ENCODE data around the gene AOPEP.

The AOPEP gene

DNA sequence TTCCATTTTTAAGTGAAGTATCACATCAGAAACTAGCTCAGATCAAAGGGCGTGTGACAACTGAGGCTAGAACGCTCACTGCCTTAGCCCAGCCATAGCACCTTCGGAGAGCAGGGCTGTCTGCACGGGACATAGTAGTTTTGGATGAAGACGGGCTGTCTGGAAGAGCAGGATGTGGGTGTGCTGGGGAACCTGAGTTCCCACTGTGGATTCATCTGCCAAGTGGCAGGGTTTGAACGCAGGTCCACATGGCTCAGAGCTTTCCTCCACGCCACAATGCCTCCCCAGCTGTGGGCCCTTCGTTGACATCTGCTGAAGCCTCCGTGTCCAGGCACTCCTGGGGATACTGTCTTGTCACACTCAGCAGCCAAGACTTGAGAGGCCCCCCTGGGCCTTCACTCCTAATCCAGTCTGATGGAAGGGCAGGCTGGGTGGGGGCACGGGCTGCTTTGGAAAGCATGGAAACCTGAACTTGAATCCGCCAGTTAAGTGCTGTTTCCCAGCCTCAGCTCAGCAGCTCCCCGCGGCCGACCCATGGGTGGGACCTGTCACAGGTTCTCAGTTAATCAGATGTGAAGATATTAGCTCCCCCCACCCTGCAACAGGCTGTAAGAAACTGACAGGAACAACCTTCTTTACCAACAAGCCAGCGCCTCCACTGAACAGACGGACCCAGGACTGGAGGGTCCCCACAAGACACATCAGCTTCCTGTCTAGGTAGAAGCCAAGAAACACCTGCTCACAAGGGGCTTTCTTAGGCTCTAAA lies 362.9 kb downstream of the AOPEP start:
- in situ Hi-C loops (cut with HindIII; ENCODE audit: low sequenced_read_pairs), result loop anchor here (5.0 kb wide), 1 partner anchor 58 kb away; no protein-coding TSS in a partner anchor

DNA sequence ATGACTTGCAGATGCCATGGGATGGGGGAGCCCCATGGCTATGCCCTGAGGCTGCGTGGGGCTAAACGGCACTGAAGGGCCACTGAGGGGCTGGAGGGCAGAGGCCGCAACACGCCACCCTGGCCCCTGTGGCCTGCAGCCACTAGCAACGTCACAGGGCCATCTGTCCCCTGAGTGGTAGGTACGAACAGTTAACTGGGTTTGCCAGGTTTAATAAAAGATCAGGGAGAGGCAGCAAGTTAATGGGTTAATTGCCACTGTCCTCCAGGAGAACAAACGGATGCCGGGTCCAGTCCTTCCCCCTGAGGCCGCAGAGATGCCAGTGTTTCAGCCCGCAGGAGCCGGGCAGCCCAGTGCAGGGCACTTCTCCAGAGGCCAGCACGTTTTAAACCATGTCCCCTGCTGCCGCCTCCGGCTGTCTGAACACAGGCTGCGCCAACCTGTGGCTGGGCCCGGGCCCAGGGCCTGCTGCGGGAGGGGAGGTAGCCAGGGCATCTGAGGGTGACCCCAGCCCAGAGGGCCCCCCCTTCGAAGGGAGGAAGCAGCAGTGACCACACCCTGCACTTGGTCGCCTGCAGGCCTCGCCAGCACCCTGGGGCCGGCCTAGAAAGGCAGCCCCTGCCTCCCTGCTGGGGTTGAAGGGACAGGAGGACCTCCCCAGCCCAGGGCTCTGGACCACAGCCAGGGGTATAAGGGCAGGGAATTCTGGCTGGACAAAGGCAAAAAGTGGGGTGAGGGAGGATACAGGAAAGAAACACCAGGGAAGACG lies 363.7 kb downstream of the AOPEP start:
- in situ Hi-C loops (cut with HindIII; ENCODE audit: low sequenced_read_pairs), result loop anchor here (5.0 kb wide), 1 partner anchor 57 kb away; no protein-coding TSS in a partner anchor

DNA sequence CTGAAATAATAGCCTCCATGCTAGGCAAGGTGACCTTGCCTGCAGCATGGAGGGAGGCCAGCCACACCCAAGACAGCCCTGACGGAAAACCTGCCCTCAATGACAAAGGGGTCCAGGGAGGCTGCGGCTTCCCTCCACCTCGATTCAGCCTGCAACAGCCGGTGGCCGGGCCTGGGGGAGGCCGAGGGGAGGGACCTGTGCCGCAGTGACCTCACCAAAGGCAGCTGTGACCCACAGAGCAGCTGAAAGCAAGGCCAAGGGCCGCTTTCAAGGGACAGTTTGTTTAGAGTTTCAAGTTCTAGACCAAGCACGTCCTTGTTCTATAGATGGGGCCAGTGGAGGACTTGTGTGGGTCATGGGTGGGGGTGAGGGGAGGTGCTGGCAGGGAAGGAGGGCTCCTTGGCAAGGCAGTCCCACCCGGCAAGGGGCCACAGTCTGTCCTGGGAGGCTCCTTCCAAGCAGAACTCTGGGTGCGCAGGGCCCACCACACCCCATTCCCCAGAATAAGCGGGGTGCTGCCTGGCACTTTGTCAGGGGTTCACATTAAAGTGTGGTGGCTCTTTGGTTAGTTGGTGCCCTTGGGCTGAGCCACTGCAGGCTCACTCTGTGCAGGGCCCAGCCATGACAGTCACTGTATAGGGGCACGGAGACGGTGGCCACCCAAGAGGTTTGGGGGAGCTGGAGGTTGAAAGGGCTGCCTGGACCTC lies 364.5 kb downstream of the AOPEP start:
- in situ Hi-C loops (cut with HindIII; ENCODE audit: low sequenced_read_pairs), result loop anchor here (5.0 kb wide), 1 partner anchor 56 kb away; no protein-coding TSS in a partner anchor

DNA sequence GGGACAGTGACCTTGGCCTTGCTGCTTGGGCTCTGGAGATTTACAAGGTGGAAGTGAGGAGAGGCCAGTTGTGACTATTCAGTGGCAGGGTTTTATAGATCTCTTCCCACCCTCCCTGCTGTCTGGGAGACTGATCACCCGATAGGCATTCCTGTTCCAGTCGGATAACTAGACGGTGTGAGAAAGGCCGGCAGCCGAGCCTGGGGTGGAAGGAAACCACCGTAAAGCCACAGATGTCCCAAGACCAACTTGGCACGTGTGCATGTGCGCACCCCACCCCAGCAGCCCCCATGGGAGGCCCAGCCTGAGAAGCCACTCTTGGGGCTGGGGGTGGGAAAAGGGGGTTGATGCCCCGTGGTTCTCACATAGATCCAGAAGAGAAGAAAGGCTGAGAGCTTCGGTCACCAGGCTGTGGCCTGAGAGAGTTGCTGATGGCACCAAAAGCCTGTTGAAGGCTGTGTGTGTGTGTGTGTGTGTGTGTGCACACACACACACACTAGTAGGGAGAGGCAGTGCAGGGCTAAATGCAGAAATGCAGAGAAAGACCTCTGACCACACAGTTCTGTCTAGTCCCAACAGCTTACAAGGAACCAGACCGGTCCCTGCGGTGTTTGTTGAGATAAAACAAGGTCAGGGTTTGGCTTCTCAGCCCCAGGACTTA lies 365.2 kb downstream of the AOPEP start:
- in situ Hi-C loops (cut with HindIII; ENCODE audit: low sequenced_read_pairs), result loop anchor here (5.0 kb wide), 1 partner anchor 56 kb away; no protein-coding TSS in a partner anchor

DNA sequence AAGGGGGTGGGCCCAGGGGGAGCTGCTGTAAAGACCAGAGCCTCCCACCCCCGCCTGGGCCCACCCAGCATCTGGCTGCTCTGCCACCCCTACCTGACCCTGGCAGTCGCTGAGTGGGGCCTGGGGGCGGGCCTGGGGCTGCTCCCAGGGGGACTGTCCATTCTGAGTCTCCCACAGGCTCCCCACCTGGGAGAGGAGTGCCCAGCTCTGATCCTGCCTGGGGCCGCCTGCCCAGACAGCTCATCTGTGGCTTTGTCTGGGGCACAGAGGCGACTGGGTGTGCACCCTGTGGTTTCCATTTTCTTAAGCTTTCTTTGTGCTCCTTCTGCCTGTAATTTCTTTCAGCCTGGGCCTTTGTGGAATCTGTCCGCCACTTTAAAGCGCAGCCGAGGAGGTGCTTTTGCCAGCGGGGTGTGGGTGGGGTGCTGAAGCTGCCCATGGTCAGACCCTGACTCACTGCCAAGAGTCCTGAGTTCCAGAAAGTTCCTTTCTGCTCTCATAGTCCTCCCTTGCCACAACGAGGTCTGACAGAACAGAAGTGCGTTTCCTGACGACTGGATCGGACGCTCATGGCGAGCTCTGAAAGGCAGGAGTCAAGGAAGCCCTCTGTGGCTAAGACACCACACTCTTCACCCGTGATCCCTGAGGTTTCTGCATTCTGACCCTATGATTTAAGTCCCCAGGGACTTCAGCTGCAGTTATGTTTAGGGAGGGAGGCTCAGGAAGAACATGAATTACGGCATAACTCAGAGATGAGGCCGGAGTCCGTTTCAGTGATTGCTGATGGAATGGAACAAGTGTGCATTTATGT lies 366.0 kb downstream of the AOPEP start:
- in situ Hi-C loops (cut with HindIII; ENCODE audit: low sequenced_read_pairs), result loop anchor here (5.0 kb wide), 1 partner anchor 55 kb away; no protein-coding TSS in a partner anchor

DNA sequence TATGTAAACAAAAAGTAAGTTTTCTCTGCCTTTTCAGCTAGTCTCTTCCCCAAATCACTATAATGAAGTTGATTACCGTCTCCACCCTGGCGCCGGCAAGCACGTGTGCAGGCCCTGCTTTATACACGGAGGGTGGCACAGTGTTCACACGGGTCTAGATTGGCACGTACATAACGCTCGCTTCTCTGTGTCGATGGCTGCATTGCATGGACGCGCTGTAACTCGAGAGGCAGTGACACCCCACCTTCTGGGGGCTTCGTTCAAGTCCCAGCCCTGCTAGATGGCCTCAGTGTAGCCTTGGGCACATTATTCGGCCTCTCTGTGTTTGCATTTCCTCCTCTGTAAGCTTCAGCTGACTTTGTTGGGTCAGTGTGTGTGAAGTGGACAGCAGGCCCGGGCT lies 367.1 kb downstream of the AOPEP start:
- in situ Hi-C loops (cut with HindIII; ENCODE audit: low sequenced_read_pairs), result loop anchor here (5.0 kb wide), 1 partner anchor 54 kb away; no protein-coding TSS in a partner anchor

DNA sequence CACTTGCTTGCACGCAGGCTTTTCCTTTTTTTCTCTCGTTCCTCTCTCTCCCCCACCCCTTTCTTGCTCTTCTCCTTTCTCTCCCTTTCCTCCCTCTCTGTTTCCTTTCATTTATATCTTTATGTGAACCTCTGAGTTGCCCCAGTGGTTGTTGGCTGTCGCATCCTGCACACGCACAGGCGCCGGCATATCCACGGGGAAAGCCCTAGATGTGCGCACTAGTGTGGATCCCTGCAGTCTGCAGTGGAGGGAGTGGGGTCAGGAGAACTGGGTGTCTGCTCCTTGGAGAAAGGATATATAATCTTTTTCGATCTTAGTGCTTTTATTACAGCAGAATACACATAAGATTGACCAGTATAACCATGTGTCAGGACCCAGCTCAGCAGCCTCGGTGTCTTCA lies 367.5 kb downstream of the AOPEP start:
- in situ Hi-C loops (cut with HindIII; ENCODE audit: low sequenced_read_pairs), result loop anchor here (5.0 kb wide), 1 partner anchor 53 kb away; no protein-coding TSS in a partner anchor

DNA sequence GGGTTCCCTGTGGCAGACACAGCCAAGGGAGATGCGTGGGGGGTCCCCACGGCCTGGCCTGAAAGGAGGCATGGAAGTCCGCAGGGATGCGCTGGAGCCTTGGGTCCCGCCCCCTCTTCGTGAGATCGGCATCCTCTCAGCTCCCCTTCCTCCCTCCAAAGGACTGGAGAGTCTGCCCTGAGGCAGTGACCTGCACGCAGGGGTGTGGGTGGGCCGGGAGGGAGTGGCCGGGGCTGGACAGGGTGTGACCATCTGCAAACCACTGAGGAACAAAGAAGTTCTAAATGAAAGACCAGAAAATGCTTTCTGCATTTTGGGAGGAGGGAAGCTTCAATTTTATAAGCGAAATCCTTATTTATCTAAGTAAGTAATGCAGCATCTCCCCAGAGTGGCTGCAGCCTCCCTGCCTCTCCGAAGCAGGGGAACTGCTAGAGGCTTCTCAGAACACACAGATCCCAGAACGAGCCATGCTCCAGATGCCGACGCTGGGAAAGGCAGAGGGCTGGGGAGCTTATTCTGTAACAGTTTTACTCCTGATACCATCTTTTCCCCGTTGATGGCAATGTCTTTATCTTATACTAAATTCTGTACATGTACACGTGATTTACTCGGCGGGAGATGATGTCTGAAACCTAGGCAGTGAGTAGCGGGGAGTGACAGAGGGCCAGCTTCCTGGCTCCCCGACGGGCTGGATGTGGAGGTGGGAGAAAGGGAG lies 369.3 kb downstream of the AOPEP start:
- in situ Hi-C loops (cut with HindIII; ENCODE audit: low sequenced_read_pairs), result no loop called here

DNA sequence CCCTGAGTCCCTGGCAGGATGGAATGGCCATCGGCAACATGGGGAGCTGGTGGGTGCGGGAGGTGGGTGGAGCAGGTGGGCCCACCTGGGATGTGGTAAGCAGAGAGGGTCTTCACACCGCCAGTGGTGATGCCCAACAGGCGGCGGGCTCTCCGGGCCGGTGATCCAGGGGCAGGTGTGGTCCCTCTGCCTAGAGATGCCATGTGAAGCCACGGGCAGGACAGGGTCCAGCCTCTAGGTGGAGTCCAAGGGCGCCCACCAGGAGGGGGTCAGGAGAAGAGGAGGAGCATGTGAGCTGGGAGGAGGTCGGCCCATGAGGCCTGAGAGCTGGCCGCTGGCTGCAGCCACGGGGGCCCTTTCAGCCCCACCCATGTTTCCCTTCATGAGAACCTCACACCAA lies 369.9 kb downstream of the AOPEP start:
- in situ Hi-C loops (cut with HindIII; ENCODE audit: low sequenced_read_pairs), result no loop called here

DNA sequence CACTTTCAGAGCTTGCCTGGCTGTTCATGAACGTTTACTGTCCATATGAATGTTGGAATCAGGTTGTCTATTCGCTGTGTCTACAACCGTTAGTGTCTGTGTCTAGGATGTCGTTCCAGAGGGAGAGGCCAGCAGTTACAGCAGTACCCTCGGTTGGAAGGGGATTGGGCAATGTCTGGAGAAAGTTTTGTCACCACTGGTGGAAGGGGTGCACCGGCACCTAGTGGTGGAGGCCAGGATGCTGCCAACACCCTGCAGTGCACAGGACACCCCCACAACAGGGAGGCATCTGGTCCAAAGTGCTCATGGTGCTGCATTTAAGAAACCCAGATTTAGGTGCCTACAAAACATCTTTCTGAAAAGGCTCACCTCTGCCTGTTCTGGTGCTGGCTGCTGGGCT lies 370.3 kb downstream of the AOPEP start:
- in situ Hi-C loops (cut with HindIII; ENCODE audit: low sequenced_read_pairs), result no loop called here

DNA sequence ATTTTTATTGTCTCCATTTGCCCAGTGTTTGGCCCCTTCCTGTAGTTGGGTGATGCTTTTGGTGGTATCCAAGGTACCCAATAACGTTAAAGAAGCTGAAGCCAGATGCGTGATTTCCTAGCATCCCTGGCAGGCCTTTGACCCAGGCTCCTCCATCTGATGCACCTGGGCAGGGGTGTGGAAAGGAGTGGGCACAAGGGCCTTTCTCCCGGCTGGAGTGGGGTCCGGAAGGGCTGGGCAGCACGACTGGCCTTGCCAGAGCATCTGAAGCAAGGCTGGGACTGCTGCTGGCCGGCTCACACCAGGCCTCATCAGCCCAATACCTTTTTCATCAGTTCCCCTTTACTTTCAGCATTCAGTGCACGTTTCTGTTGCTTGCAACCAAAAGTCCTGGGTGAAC lies 370.8 kb downstream of the AOPEP start:
- in situ Hi-C loops (cut with HindIII; ENCODE audit: low sequenced_read_pairs), result no loop called here

DNA sequence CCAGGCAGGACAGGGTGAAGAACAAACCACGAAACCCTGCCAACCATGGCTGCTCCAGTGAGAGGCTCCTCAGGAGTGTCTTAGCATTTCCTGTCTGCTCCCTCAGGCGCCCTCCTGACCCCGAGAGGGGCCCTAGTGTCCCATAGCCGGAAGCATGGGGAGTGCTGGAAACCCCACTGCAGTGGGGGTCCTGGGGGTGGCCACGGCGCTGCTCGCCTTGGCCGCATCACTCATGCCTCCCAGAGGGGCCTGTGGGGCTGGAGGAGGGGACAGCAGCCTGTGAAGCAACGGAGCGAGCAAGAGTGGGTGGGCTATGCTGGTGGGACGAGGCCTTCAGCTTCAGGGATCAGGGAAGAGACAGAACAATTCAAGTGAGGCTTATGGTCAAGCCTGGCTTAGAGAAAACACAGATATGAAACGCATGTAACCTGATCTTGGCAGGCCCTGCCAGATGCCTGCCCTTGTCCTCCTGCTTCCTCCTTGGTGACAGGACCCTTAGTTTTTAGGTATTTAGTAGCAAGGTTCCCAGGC lies 372.0 kb downstream of the AOPEP start:
- in situ Hi-C loops (cut with HindIII; ENCODE audit: low sequenced_read_pairs), result no loop called here

DNA sequence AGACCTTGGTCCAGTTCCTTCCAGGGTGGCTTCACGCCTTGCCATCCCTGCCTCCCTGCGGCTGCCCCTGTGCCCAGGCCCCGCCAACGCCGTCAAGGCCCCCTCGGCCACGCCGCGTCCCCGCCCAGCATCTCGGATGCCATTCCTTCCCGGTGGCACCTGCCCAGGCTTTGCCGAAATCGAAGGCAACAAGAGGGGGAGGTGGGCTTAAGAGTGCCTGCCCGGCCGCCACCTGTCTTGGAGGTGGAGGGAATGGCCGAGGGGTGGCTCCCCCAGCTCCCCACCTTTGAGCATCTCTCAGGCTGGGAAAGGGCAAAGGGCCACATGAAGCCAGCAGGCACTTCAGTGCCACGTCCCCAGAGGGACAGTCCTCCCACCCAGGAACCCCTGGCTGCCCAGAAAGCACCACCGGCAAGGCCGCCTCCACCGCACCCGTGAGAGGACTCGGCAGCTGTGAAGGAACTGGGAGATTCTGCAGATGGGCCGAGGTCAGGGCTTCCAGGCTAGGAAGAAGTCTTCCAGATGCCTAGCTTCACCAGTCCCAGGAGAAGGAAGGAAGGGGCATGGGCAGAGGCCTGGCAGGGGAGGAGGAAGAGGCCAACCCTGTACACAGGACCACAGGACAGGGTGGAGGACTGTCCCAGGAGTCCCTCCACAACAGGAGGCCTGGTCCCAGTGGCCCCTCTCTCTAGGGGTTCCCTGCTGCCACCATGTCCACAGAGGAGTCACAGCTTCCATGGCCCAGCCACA lies 373.0 kb downstream of the AOPEP start:
- in situ Hi-C loops (cut with HindIII; ENCODE audit: low sequenced_read_pairs), result no loop called here

DNA sequence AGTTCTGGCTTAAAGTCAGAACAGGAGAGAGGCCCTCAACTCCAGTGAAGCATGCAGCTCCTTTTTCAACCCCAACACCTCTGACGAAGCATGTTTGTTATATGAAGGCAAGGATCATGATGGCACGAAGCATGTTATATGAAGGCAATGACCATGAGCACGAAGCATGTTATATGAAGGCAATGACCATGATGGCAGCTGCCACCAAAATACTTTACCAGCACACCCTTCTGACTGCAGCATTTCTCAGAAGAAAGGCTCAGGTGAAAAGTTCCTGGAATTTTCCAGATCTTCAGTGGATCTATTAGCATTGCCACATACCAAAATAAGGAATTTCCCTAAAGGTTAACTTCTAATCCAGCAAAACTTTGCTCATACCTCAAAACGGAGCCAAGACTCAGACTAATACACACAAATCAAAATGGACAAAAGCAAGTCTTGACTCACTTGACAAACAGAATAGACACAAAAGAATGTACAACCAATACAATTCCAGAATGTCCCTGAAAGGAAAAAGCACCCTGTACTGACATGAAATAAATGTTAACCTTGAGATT lies 373.6 kb downstream of the AOPEP start:
- in situ Hi-C loops (cut with HindIII; ENCODE audit: low sequenced_read_pairs), result no loop called here

DNA sequence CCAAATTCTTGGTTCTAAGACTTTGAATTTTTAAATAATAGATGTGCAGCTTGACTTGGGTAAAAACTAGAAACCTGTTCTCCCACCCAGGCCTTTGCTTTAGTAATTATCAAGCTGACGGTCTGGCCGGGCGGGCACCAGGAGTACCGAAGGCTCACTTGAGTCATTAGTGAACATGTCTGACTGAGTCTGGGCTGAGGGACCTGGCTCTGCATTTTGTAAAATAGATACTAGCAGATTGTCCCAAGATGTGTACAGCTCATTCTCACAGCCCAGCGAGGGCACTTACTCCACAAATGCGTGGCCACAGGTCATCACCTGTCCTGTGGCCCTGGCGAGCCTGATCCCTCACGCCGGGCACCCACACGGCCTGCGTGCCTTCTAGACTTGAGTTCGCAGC lies 374.8 kb downstream of the AOPEP start:
- in situ Hi-C loops (cut with HindIII; ENCODE audit: low sequenced_read_pairs), result no loop called here

DNA sequence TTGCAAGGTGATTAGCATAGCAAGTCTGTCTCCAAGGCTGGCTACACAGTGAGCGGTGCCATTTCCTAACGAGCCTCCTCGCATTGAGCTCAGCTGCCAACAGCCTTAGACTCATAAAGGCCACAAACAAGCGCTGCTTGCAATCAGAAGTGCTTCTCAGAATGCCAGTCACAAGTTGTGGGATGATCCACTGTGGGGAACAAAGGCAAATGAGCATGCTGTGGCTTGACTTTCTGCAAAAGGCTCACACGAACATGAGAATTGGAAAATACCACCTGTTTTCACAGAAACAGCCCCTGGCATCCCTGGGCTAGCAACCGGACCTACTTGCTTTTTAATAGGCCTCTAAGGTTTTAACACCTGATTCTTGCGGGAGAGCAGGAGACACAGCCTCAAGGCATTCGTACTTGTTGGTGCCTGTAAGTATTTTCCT lies 375.5 kb downstream of the AOPEP start:
- in situ Hi-C loops (cut with HindIII; ENCODE audit: low sequenced_read_pairs), result no loop called here

DNA sequence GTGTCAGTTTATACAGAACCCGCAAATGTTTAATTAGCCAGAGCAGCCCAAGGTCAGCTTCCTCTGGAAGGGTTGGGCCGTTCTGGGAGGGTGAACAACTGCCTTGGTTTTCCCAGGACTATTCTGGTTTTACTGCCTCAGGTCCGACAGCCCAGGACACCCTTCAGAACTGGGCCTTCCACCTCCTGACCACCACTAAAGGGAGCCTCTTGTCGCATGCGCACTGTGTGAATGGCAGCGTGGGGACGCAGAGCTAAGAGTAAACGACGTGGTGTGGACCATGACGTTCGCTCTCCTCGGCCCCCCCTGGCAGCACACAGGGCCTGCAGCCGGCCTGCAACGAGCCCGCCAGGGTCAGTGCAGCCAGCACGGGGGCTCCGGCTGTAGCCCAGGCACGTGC lies 376.1 kb downstream of the AOPEP start:
- in situ Hi-C loops (cut with HindIII; ENCODE audit: low sequenced_read_pairs), result no loop called here

DNA sequence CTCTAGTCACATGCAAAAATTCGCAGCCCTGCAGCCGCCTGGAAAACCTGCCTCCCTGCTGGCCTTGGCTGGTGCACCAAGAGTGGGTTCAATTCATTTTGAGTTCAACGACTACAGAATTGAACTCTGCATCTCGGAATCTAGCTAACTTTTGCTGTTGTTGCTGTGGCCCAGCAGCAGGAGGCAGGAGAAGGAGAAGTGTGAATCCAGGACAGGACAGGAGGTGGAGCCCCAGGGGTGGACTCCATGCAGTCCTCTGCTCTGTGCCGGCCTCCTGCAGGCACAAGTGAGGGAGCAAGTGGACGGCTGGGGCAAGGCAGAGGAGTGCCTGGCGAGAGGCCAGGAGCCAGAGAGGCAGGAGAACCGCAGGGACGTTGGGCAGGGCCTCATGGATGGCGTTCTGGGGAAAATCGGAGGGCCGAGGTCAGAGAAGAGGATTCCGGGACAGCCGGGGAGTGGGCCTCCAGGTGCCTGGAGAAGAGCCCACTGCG lies 376.8 kb downstream of the AOPEP start:
- in situ Hi-C loops (cut with HindIII; ENCODE audit: low sequenced_read_pairs), result no loop called here

Data from DLD1 (cell line).